CD14-positive monocyte (primary cell): ENCODE results near the gene AMZ1. TPM values are rescaled to one million over a fixed set of nuclear protein-coding genes. Genes with fewer than 3 reads are reported as not detected.

Source experiments
- DNase-seq, 3 donors: peaks; one replicate each; pipeline ENCODE4 v3.0.0-alpha.2; 2011 to 2022
- H2AFZ ChIP-seq: 2 replicates; pipeline ENCODE4 v1.6.0; 2012; ENCODE audit warnings: mild to moderate bottlenecking, low read depth, low read length, inconsistent platforms; ENCODE audit not compliant: insufficient read depth, poor library complexity, severe bottlenecking
- H3K27ac ChIP-seq, 2 donors: 1 replicate in 1 of 2; 2 replicates in 1 of 2; pipeline ENCODE4 v1.5.1; 2012 to 2013; ENCODE audit warnings: low read length in 2 of 2, control low read depth in 1 of 2, inconsistent platforms in 1 of 2, low read depth in 1 of 2, mild to moderate bottlenecking in 1 of 2
- H3K27me3 ChIP-seq, 2 donors: one replicate each; pipeline versions ENCODE4 v1.6.0 to v1.6.1; 2011 to 2013; ENCODE audit warnings: low read length in 2 of 2; ENCODE audit not compliant: control insufficient read depth in 2 of 2, insufficient read depth in 2 of 2
- H3K36me3 ChIP-seq, 2 donors: replicated peaks in 1 of 2; 1 replicate in 1 of 2; 2 replicates in 1 of 2; pipeline versions ENCODE4 v1.5.1 to v1.6.1; 2012 to 2013; ENCODE audit warnings: low read length in 2 of 2, control low read depth in 1 of 2, inconsistent platforms in 1 of 2, mild to moderate bottlenecking in 1 of 2; ENCODE audit not compliant: insufficient read depth in 2 of 2, control insufficient read depth in 1 of 2
- H3K4me1 ChIP-seq, 2 donors: 1 replicate in 1 of 2; 2 replicates in 1 of 2; pipeline versions ENCODE4 v1.5.1 to v1.6.1; 2012 to 2013; ENCODE audit warnings: low read length in 2 of 2, control low read depth in 1 of 2, inconsistent platforms in 1 of 2, mild to moderate bottlenecking in 1 of 2, moderate library complexity in 1 of 2; ENCODE audit not compliant: insufficient read depth in 2 of 2, control insufficient read depth in 1 of 2
- H3K4me2 ChIP-seq: replicated peaks from 2 replicates; pipeline ENCODE3; 2012; ENCODE audit warnings: low read length, moderate library complexity, mild to moderate bottlenecking; ENCODE audit not compliant: poor library complexity, severe bottlenecking; ENCODE audit errors: extremely low read depth
- H3K4me3 ChIP-seq, 3 experiments: fragments of 200-600 bp in 1 of 3; sonication (generic) in 1 of 3; replicated peaks in 1 of 3; 1 replicate in 2 of 3; 2 replicates in 1 of 3; pipeline ENCODE4 v1.5.1; 2011 to 2013; ENCODE audit warnings: low read length in 3 of 3, mild to moderate bottlenecking in 3 of 3, control low read depth in 2 of 3, low read depth in 2 of 3, inconsistent platforms in 1 of 3, moderate library complexity in 1 of 3
- H3K79me2 ChIP-seq: 2 replicates; pipeline ENCODE4 v1.6.0; 2012; ENCODE audit warnings: mild to moderate bottlenecking, control low read depth, inconsistent platforms, low read length, moderate library complexity; ENCODE audit not compliant: insufficient read depth
- H3K9ac ChIP-seq: 2 replicates; pipeline ENCODE4 v1.6.0; 2017; ENCODE audit warnings: low read length, mild to moderate bottlenecking; ENCODE audit not compliant: insufficient read depth, poor library complexity, severe bottlenecking
- H3K9me3 ChIP-seq, 2 donors: replicated peaks in 1 of 2; 1 replicate in 1 of 2; 2 replicates in 1 of 2; pipeline versions ENCODE4 v1.5.1 to v1.6.1; 2012 to 2013; ENCODE audit warnings: low read length in 2 of 2, control low read depth in 1 of 2; ENCODE audit not compliant: control insufficient read depth in 1 of 2, insufficient read depth in 1 of 2
- H4K20me1 ChIP-seq: 2 replicates; pipeline ENCODE4 v1.6.0; 2012; ENCODE audit warnings: mild to moderate bottlenecking, low read length, control low read depth, moderate library complexity; ENCODE audit not compliant: insufficient read depth
- H3K27ac Mint-ChIP-seq, 7 donors: one replicate each; pipeline ENCODE4 v1.8.0; 2020; ENCODE audit warnings: mild to moderate bottlenecking in 7 of 7, mixed read lengths in 7 of 7, moderate library complexity in 6 of 7, inconsistent platforms in 2 of 7
- H3K27me3 Mint-ChIP-seq, 3 donors: one replicate each; pipeline ENCODE4 v1.8.0; 2021 to 2022; ENCODE audit warnings: low read depth in 3 of 3, mild to moderate bottlenecking in 3 of 3, mixed read lengths in 3 of 3, moderate library complexity in 3 of 3, inconsistent platforms in 1 of 3
- H3K36me3 Mint-ChIP-seq, 2 donors: one replicate each; pipeline ENCODE4 v1.8.0; 2020; ENCODE audit warnings: mixed read lengths in 2 of 2, inconsistent platforms in 1 of 2, mild to moderate bottlenecking in 1 of 2
- H3K4me1 Mint-ChIP-seq: one replicate; pipeline ENCODE4 v1.8.0; 2020; ENCODE audit warnings: mild to moderate bottlenecking, mixed read lengths
- H3K4me3 Mint-ChIP-seq, 2 donors: one replicate each; pipeline ENCODE4 v1.8.0; 2020; ENCODE audit warnings: mild to moderate bottlenecking in 2 of 2, mixed read lengths in 2 of 2, moderate library complexity in 1 of 2
- H3K9me3 Mint-ChIP-seq, 7 donors: one replicate each; pipeline ENCODE4 v1.8.0; 2020 to 2022; ENCODE audit warnings: mixed read lengths in 7 of 7, mild to moderate bottlenecking in 6 of 7, moderate library complexity in 6 of 7, inconsistent platforms in 2 of 7
- CTCF ChIP-seq: fragments of 200-600 bp; IDR thresholded peaks from one replicate; pipeline ENCODE4 v1.8.0; 2022; ENCODE audit warnings: antibody characterized with exemption, mild to moderate bottlenecking
- WGBS: methylation state at CpG from one replicate; pipeline ENCODE4 v1.1.5; 2013; ENCODE audit warnings: missing lambda C conversion rate; ENCODE audit not compliant: insufficient coverage; 5-methylcytosine and 5-hydroxymethylcytosine counted together
- intact Hi-C, 2 donors: fragments of 100-400 bp; cut with micrococcal nuclease; formaldehyde crosslinking; loops; one replicate each; pipeline versions ENCODE4 v1.15.0 to v1.15.1; 2023
- polyA plus RNA-seq, 3 donors: library from polyadenylated mRNA; depleted of rRNA in 1 of 3; unstranded in 2 of 3; stranded (reverse) in 1 of 3; fragments of 300-500 nt in 2 of 3; fragments of >200 nt in 1 of 3; fragmentation: Illumina TruSeq in 2 of 3; gene quantifications; 1 replicate in 2 of 3; 2 replicates in 1 of 3; pipeline ENCODE4 v1.2.3, GENCODE V29; 2012 to 2021

AMZ1 gene
- polyA plus RNA-seq, 3 donors, result 0.09 to 0.25 (median 0.14) TPM

GRCh38 chr7:2667843-2668242 is 20.2 kb upstream of the AMZ1 start:
- no peak overlapping the region for H3K9ac ChIP-seq
- no peaks in the 10 kb centered on the region for H3K79me2 ChIP-seq
- H3K4me3 ChIP-seq, result no peak overlapping the region
- H4K20me1 ChIP-seq, result peaks cover 20% of the 10 kb centered on the region
- no peak overlapping the region for H3K4me2 ChIP-seq
- peaks cover 14% of the 10 kb centered on the region for H3K4me1 Mint-ChIP-seq
- no peaks in the 10 kb centered on the region for H3K36me3 ChIP-seq
- peaks cover 5 to 10% of the 10 kb centered on the region in 2 donors for H3K4me1 ChIP-seq
- H3K27me3 ChIP-seq, result peaks cover 0 to 2% of the 10 kb centered on the region in 2 donors
- peaks cover 0 to 8% (median 0%) of the 10 kb centered on the region in 7 donors for H3K9me3 Mint-ChIP-seq
- TF ChIP-seq CTCF, result no peak
- H3K27ac Mint-ChIP-seq, result peak overlapping the region in 1 of 7 donors; percentile 63
- no peak overlapping the region for H3K4me3 Mint-ChIP-seq
- H2AFZ ChIP-seq, result no peak overlapping the region
- peaks cover 0 to under 1% of the 10 kb centered on the region in 2 donors for H3K36me3 Mint-ChIP-seq
- H3K9me3 ChIP-seq, result no peaks in the 10 kb centered on the region
- intact Hi-C loops, result no loop called here
- 62% methylated on average over 7 of the region's 7 CpGs for WGBS
- H3K27ac ChIP-seq, result no peak overlapping the region
- DNase-seq, result no peak
- H3K27me3 Mint-ChIP-seq, result peaks cover 17 to 41% (median 21%) of the 10 kb centered on the region in 3 donors

GRCh38 chr7:2668401-2668800 is 19.6 kb upstream of the AMZ1 start:
- H3K27me3 Mint-ChIP-seq, result peaks cover 17 to 41% (median 21%) of the 10 kb centered on the region in 3 donors
- no peaks in the 10 kb centered on the region for H3K36me3 Mint-ChIP-seq

More at GRCh38 chr7:2668401-2668800, 19.6 kb upstream of the AMZ1 start:
- Mint-ChIP-seq H3K4me3 (peak overlapping the region in 1 of 2 donors; percentile 48), H3K4me1 (peaks cover 14% of the 10 kb centered on the region), H3K9me3 (peaks cover 0 to 8% (median 0%) of the 10 kb centered on the region in 7 donors), H3K27ac (no peak overlapping the region)
- Histone ChIP-seq H3K27ac (no peak overlapping the region), H3K4me2 (no peak overlapping the region), H3K9ac (no peak overlapping the region), H3K36me3 (no peaks in the 10 kb centered on the region), H3K79me2 (no peaks in the 10 kb centered on the region), H3K4me1 (peaks cover 5 to 10% of the 10 kb centered on the region in 2 donors), H4K20me1 (peaks cover 14% of the 10 kb centered on the region), H2AFZ (no peak overlapping the region), H3K9me3 (no peaks in the 10 kb centered on the region), H3K27me3 (peaks cover 0 to 2% of the 10 kb centered on the region in 2 donors), H3K4me3 (no peak overlapping the region)
- intact Hi-C loops, result no loop called here
- 88% methylated on average over 5 of the region's 6 CpGs for WGBS
- no peak for DNase-seq
- TF ChIP-seq CTCF, result no peak
